NCI-H2081 treated with DMSO at 0.1 percent for 48 hours (cell line): ENCODE measurements around the gene CPT2.

ENCODE experiments used
- DNase-seq: peaks from one replicate; lab custom pipeline; 2025; lab: John Stamatoyannopoulos, UW

The CPT2 gene

DNA sequence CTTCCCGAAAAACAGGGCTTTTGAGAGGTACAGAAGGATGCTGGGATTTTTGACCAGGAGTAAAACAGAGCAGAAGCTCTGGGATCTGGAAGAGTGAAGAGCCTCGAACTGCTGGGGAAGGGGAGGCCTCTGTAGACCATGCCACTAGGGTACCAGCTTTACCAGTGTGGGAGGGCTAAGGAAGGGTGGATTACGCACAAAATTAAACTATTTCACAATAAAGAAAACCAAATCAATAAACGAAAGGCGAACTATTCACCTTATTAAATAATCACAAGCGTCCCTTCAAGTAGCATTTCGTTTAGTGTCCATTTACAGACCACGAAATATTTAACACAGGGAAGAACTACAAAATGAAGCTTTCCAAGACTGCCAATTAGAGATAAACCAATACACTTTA is 23.1 kb downstream of the CPT2 start:
- DNase-seq = no peak

DNA sequence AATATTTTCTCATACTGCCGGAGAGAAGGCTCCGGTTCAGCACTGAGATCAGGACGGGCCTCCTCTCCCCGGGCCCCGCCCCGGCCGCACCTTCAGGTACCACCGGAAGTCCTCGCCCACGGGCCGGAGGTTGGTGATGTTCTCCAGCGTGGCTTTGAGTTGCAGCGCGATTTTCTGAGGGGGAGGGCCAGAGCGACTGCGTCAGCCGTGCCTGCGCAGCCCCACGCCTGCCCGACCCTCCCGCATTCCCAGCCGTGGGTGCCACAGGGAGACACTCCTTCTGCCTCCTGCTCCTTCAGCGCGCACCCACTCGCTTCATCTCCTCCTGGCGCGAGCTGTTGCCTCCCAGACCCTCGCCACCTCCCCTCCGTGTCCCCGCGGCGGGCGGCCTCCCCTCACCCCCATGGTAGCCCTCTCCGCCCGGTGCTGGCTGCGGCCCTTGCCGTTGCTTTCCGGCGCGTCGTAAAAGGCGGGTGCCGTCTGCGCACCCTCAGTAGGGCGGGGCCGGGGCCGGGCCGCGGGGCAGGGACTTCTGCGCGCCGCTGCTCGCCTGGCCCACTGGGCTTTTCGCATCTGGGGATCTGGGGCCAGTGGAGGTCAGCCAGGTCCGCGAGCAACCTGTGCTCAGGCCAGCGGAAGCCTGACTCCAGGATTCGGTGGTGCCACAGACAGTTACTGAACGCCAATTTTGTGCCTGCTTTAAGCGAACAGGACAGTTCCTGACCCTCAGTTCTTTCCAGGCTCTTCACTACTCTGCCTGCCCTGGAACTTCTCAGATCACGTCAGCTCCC is 23.7 kb downstream of the CPT2 start, which contains the start of gene CZIB:
Gene CZIB (minus strand): TSS at position 464 of the 791 bp plus-strand sequence. CDS start 59 bp downstream, at position 405.
- peak; percentile 81 for DNase-seq

- no peak for DNase-seq
Measured at GRCh38 chr1:53220962-53221286, 24.3 kb downstream of the CPT2 start.

GRCh38 chr1:53237638-53238037 is 41.0 kb downstream of the CPT2 start:
- DNase-seq = no peak

- peak; percentile 77 for DNase-seq
Measured at GRCh38 chr1:53238197-53239155, 41.9 kb downstream of the CPT2 start, which contains the start of gene MAGOH. MAGOH (minus strand) TSS chr1:53238518; CDS start chr1:53238448, 70 bp downstream.

GRCh38 chr1:53241828-53242227 is 45.2 kb downstream of the CPT2 start:
- DNase-seq = no peak

- no peak for DNase-seq
Measured at GRCh38 chr1:53242381-53242780, 45.8 kb downstream of the CPT2 start.

GRCh38 chr1:53244141-53244540 is 47.5 kb downstream of the CPT2 start:
- no peak for DNase-seq

GRCh38 chr1:53246261-53247134 is 49.9 kb downstream of the CPT2 start:
- DNase-seq = no peak

DNA sequence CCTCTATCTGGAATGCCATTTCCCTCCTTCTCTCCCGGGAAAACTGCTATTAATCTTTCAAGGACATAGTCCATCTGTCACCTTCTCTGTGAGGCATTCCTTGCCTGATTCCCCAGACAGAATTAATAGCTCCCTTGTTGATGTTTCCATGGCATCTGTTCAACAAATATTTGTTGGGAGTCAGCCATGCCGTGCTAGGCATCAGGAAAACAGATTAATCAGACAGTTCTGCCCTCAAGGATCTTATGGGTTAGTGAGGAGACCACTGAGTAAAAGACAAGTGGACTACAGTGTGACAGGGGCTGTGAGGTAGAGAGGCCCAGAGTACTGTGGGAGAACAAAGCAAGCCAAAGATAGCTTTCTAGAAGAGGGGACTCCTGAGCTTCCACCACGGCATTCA is 53.1 kb downstream of the CPT2 start:
- no peak for DNase-seq

GRCh38 chr1:53250325-53250724 is 53.7 kb downstream of the CPT2 start:
- no peak for DNase-seq

- no peak for DNase-seq
Measured at GRCh38 chr1:53254011-53254640, 57.5 kb downstream of the CPT2 start.

GRCh38 chr1:53255031-53255430 is 58.4 kb downstream of the CPT2 start:
- DNase-seq = no peak

GRCh38 chr1:53256511-53257453 is 60.2 kb downstream of the CPT2 start:
- DNase-seq = no peak

DNA sequence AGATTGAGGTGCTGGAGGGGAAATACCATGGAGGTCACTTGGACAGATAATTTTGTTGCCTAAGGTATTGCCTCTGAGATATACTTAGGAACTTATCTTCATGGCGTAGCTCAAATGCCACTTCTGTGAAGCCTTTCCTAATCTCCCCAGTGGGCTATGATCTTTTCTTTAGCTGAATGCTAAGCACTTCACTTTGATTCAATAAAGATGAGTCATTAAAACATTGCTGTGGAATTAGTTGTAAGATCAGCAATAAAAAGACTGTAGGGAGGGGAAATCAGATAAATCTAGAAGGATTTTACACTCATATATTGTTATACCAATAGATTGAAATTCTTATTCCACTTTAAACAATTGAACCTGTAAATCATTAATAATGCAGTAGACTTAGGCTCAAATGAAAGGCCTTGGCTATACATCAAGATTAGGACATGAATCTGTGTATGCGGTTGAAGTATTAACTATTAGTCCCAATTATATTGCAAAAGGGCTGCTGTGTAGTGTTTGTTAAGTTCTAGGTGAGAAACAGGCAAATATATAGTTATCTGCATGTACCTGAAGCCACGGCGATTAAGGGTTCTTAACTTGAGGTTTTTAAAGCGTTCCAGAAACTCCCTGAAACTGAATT is 60.9 kb downstream of the CPT2 start:
- no peak for DNase-seq

DNA sequence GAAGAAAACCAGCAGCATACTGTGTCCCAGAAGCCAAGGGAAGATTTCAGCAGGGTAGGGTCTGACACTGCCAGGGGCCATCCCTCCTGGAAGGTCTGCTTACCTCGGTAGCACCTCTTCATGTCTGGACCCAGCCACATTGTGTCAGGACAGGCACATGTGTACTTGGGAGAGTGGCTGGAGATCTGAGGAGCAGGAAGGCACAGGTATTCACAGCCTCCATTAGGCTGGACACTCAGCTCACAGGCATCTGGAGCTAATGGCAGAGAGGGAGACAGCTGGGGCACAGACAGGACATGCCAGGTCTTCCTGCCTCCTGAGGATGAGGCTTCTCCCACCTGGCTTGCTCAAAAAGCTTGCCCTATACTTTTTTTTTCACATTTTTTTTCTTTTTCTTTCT is 61.6 kb downstream of the CPT2 start:
- DNase-seq = no peak

DNA sequence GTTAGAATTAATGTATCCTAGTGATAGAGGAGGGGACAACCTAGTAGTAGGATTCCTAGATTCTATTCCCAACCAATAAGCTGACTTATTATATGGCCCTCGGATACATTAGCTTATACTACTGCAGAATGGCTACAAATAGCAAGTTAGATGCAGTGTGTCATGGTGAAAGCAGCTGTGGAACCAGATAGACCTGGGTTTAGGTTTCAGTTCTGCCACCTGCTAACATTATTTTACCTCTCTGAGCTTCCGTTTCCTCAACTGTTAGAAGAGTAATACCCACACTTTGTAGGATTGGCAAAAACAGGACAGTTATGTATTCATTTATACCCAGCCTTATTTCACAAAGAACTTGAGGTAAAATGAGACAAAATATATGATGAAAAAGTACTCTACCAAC is 63.3 kb downstream of the CPT2 start:
- no peak for DNase-seq

DNA sequence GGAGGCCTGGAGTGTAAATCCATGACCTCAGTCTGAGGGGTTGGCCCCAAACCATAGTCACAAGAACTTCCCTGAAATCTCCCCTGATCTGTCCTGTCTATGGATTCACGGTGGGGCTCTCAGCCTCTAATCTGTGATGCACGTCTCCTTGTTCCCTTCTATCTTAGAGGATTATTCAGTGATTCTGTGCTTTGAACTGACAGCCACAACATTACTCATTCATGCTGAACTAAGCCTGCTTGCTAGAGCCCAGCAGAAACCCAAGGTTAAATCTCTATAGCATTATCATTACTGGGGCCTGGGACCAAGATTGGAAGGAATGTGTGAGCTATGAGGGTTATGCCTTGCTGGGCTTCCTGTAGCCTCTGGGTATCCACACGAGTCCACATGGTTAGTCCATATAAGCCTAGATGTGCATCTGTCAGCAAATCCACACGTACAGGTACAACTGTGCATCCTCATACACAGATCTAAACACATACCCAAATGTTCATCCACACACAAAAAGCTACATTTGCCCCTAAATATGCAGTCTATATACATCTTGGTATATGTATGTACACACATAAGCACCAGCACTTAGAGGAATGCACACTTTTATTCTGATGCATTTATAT is 64.1 kb downstream of the CPT2 start:
- no peak for DNase-seq

GRCh38 chr1:53262000-53262399 is 65.4 kb downstream of the CPT2 start:
- DNase-seq = no peak
